K562 (cell line): ENCODE measurements around the gene EIF3J.

Experiments used
- CTCF ChIP-seq, 3 experiments: IDR thresholded peaks in 2 of 3; conservative IDR thresholded peaks in 1 of 3; 2 replicates each; pipeline ENCODE4 v1.5.1; 2011 to 2012; ENCODE audit warnings: low read length in 3 of 3, mild to moderate bottlenecking in 3 of 3, control low read depth in 2 of 3, improper control_type of control experiment in 1 of 3, inconsistent platforms in 1 of 3, low read depth in 1 of 3, mixed read lengths in 1 of 3, moderate library complexity in 1 of 3; ENCODE audit not compliant: insufficient read depth in 2 of 3
- E4F1 ChIP-seq: fragments of 250-450 bp; sonication (Bioruptor Pico); IDR thresholded peaks from 2 replicates; pipeline ENCODE4 v1.5.0; 2021; ENCODE audit warnings: mild to moderate bottlenecking, borderline replicate concordance
- HNRNPUL1 ChIP-seq: fragments of 200-400 bp; formaldehyde crosslinking; IDR thresholded peaks from 2 replicates; pipeline ENCODE4 v1.6.1; 2017; ENCODE audit warnings: low read length
- JUND ChIP-seq, 2 experiments: IDR thresholded peaks; 2 replicates in 1 of 2; 3 replicates in 1 of 2; pipeline ENCODE4 v1.6.1; 2011; ENCODE audit warnings: borderline replicate concordance in 2 of 2, low read depth in 2 of 2, low read length in 2 of 2, improper control_type of control experiment in 1 of 2, missing biosample characterization in 1 of 2, missing genetic modification characterization in 1 of 2, missing genetic modification reagents in 1 of 2
- REST ChIP-seq, 2 experiments: fragments of 450-650 bp; formaldehyde crosslinking in 1 of 2; IDR thresholded peaks; 2 replicates each; pipeline versions ENCODE4 v1.4.0 to v1.6.1; 2014 to 2020; ENCODE audit warnings: mild to moderate bottlenecking in 2 of 2, borderline replicate concordance in 1 of 2, low read depth in 1 of 2
- SMARCE1 ChIP-seq: fragments of 450-650 bp; IDR thresholded peaks from 2 replicates; pipeline ENCODE4 v1.7.1; 2016; ENCODE audit warnings: mild to moderate bottlenecking
- SMC3 ChIP-seq: conservative IDR thresholded peaks from 2 replicates; pipeline ENCODE4 v1.6.1; 2011; ENCODE audit warnings: low read depth, low read length, improper control_type of control experiment; ENCODE audit not compliant: insufficient read depth
- SPI1 ChIP-seq: IDR thresholded peaks from 2 replicates; pipeline ENCODE4 v1.6.1; 2011; ENCODE audit warnings: low read depth, low read length, control low read depth, borderline replicate concordance
- ZFPM2 ChIP-seq: fragments of 250-450 bp; sonication (Bioruptor Pico); IDR thresholded peaks from 2 replicates; pipeline ENCODE4 v1.5.1; 2022; ENCODE audit warnings: mild to moderate bottlenecking
- ZNF282 ChIP-seq: sonication (generic); formaldehyde crosslinking; IDR thresholded peaks from 2 replicates; pipeline ENCODE4 v1.8.1; 2023; ENCODE audit warnings: missing genetic modification reagents
- TF ChIP-seq, protein P1 (sequence below), 2 experiments: fragments of 450-650 bp in 1 of 2; IDR thresholded peaks; 2 replicates each; pipeline ENCODE4 v1.6.1; 2011 to 2017; ENCODE audit warnings: low read depth in 2 of 2, antibody characterized with exemption in 1 of 2, borderline replicate concordance in 1 of 2, low read length in 1 of 2, mild to moderate bottlenecking in 1 of 2, mixed read lengths in 1 of 2; ENCODE audit not compliant: control insufficient read depth in 1 of 2
- TF ChIP-seq, protein P2 (sequence below), 2 experiments: fragments of 450-650 bp in 1 of 2; sonication (generic) in 1 of 2; formaldehyde crosslinking; conservative IDR thresholded peaks; 2 replicates each; pipeline versions ENCODE4 v1.4.0 to v1.8.1; 2020 to 2022; ENCODE audit warnings: mild to moderate bottlenecking in 1 of 2, missing genetic modification reagents in 1 of 2

- no peak for TF ChIP-seq ZNF282 (CRISPR knock-in tag)
- TF ChIP-seq E4F1: no peak
- TF ChIP-seq REST (IDR thresholded peaks at IDR 0.05; ENCODE audit: borderline replicate concordance): no peak
- TF ChIP-seq REST (CRISPR knock-in tag; IDR thresholded peaks at IDR 0.05; ENCODE audit: low read depth): no peak
- no peak for TF ChIP-seq JUND (IDR thresholded peaks at IDR 0.05; ENCODE audit: borderline replicate concordance, low read depth, low read length)
- TF ChIP-seq JUND (tag; IDR thresholded peaks at IDR 0.05; ENCODE audit: borderline replicate concordance, low read depth, low read length): no peak
- TF ChIP-seq CTCF (IDR thresholded peaks at IDR 0.05 in 2 of 3, conservative IDR thresholded peaks at IDR 0.05 in 1 of 3; ENCODE audit: insufficient read depth in 2 of 3, low read depth in 1 of 3, low read length in 3 of 3): peak in 1 of 3 experiments; percentile 39; a peak in 3 of 6 replicates
- no peak for TF ChIP-seq SMC3
- TF ChIP-seq HNRNPUL1: no peak
- TF ChIP-seq, protein P1, sequence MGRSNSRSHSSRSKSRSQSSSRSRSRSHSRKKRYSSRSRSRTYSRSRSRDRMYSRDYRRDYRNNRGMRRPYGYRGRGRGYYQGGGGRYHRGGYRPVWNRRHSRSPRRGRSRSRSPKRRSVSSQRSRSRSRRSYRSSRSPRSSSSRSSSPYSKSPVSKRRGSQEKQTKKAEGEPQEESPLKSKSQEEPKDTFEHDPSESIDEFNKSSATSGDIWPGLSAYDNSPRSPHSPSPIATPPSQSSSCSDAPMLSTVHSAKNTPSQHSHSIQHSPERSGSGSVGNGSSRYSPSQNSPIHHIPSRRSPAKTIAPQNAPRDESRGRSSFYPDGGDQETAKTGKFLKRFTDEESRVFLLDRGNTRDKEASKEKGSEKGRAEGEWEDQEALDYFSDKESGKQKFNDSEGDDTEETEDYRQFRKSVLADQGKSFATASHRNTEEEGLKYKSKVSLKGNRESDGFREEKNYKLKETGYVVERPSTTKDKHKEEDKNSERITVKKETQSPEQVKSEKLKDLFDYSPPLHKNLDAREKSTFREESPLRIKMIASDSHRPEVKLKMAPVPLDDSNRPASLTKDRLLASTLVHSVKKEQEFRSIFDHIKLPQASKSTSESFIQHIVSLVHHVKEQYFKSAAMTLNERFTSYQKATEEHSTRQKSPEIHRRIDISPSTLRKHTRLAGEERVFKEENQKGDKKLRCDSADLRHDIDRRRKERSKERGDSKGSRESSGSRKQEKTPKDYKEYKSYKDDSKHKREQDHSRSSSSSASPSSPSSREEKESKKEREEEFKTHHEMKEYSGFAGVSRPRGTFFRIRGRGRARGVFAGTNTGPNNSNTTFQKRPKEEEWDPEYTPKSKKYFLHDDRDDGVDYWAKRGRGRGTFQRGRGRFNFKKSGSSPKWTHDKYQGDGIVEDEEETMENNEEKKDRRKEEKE (IDR thresholded peaks at IDR 0.05; ENCODE audit: borderline replicate concordance in 1 of 2, control insufficient read depth in 1 of 2, low read depth in 2 of 2, low read length in 1 of 2): no peak
- TF ChIP-seq SMARCE1: no peak
- TF ChIP-seq SPI1: no peak
- TF ChIP-seq ZFPM2 (CRISPR knock-in tag): no peak
- TF ChIP-seq, protein P2, sequence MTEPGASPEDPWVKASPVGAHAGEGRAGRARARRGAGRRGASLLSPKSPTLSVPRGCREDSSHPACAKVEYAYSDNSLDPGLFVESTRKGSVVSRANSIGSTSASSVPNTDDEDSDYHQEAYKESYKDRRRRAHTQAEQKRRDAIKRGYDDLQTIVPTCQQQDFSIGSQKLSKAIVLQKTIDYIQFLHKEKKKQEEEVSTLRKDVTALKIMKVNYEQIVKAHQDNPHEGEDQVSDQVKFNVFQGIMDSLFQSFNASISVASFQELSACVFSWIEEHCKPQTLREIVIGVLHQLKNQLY (CRISPR knock-in tag; conservative IDR thresholded peaks at IDR 0.05): no peak
Measured at GRCh38 chr15:44545913-44546802, 9.2 kb downstream of the EIF3J start.
